ENCODE results near the gene ARHGAP44.
"Not testable (repeated sequence)": the region's sequence is repeated elsewhere in the genome, so short reads cannot be mapped to it uniquely, and the experiment has no call there.

ARHGAP44 gene

DNA sequence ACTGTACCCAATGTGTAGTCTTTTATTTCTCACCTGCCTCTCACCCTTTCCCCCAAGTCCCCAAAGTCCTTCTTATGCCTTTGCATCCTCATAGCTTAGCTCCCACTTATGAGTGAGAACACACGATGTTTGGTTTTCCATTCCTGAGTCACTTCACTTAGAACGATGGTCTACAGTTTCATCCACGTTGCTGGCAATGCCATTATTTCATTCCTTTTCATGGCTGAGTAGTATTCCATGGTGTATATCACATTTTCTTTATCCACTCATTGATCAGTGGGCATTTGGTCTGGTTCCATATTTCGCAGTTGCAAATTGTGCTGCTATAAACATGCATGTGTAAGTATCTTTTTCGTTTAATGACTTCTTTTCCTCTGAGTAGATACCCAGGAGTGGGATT, 89.8 kb downstream of the ARHGAP44 start:
- H3K36me3 ChIP-seq (ENCODE audit: control insufficient read depth in 2 of 2, insufficient read depth in 1 of 2, low read length in 2 of 2); H3K4me1 ChIP-seq (ENCODE audit: control insufficient read depth, insufficient read depth, low read length); POLR2A ChIA-PET; H3K4me3 ChIP-seq (ENCODE audit: low read depth, low read length); H3K9me3 ChIP-seq (ENCODE audit: control insufficient read depth, insufficient read depth, low read depth, low read length); H3K27ac ChIP-seq (ENCODE audit: extremely low read depth, low read depth, low read length): not testable (repeated sequence)
- TF ChIP-seq ZNF146 (tag by site-specific recombination; IDR thresholded peaks at IDR 0.05) (peak; percentile 92), ZNF280D (tag by site-specific recombination; IDR thresholded peaks at IDR 0.05) (peak; percentile 65; the same call in 1 of the 2 replicates)
- CTCF ChIA-PET: interaction anchor here (0.6 to 0.9 kb wide), 3 partner anchors 137 to 1332 kb away, joined by 3 to 4 read pairs (median 3); no protein-coding TSS in a partner anchor

DNA sequence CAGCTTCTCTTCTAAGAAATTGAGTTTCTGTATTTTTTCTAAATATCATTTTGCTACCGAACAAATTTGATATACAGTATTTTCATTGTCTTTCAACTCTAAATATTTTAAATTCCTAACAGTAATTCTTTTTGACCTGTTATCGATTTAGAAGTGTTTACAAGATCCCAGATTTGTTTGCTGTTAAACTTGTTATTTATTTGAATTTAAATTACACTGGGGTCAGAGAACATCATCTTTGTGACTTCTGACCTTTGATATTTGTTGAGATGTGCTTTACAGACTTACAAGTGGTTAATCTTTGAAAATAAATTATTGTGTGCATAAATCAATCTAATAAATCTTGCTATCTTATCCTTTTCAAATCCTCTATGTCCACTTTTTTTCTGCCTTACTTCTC, 94.2 kb downstream of the ARHGAP44 start:
- Histone ChIP-seq H3K4me3 (ENCODE audit: low read depth, low read length) (no peak overlapping the region), H3K27ac (ENCODE audit: extremely low read depth, low read depth, low read length) (no peak overlapping the region), H3K4me1 (ENCODE audit: control insufficient read depth, insufficient read depth, low read length) (no peaks in the 10 kb centered on the region), H3K36me3 (ENCODE audit: control insufficient read depth in 2 of 2, insufficient read depth in 1 of 2, low read length in 2 of 2) (no peaks in the 10 kb centered on the region), H3K9me3 (ENCODE audit: control insufficient read depth, insufficient read depth, low read depth, low read length) (no peaks in the 10 kb centered on the region)
- POLR2A ChIA-PET: no interaction called here
- no peak for TF ChIP-seq ZNF362 (tag by site-specific recombination; IDR thresholded peaks at IDR 0.05)
- no peak for TF ChIP-seq ZNF658 (tag by site-specific recombination; IDR thresholded peaks at IDR 0.05)
- no peak for TF ChIP-seq ZSCAN30 (tag by site-specific recombination; IDR thresholded peaks at IDR 0.05)
- no peak for TF ChIP-seq ZNF146 (tag by site-specific recombination; IDR thresholded peaks at IDR 0.05)
- no peak for TF ChIP-seq ZNF341 (tag by site-specific recombination; IDR thresholded peaks at IDR 0.05; ENCODE audit: low read depth)
- TF ChIP-seq TRIM28 (IDR thresholded peaks at IDR 0.05; ENCODE audit: borderline replicate concordance, low read length): no peak
- CTCF ChIA-PET: no interaction called here

- Histone ChIP-seq H3K9me3 (ENCODE audit: control insufficient read depth, insufficient read depth, low read depth, low read length) (no peaks in the 10 kb centered on the region; the same call in 1 of the 2 replicates), H3K4me1 (ENCODE audit: control insufficient read depth, insufficient read depth, low read length) (no peaks in the 10 kb centered on the region), H3K27ac (ENCODE audit: extremely low read depth, low read depth, low read length) (no peak overlapping the region), H3K4me3 (ENCODE audit: low read depth, low read length) (no peak overlapping the region), H3K36me3 (ENCODE audit: control insufficient read depth in 2 of 2, insufficient read depth in 1 of 2, low read length in 2 of 2) (no peaks in the 10 kb centered on the region)
- CTCF ChIA-PET: no interaction called here
- no peak for TF ChIP-seq ZNF174 (tag by site-specific recombination; IDR thresholded peaks at IDR 0.05)
- POLR2A ChIA-PET: no interaction called here
These were observed 97.8 kb downstream of the ARHGAP44 start for GRCh38 chr17:12887088-12887487.

GRCh38 chr17:12896180-12896785, 107.0 kb downstream of the ARHGAP44 start:
- peaks cover 0 to 5% of the 10 kb centered on the region in 2 experiments; a peak in 1 of 3 replicates for H3K36me3 ChIP-seq (ENCODE audit: control insufficient read depth in 2 of 2, insufficient read depth in 1 of 2, low read length in 2 of 2)
- H3K27ac ChIP-seq (ENCODE audit: extremely low read depth, low read depth, low read length): no peak overlapping the region
- ChIA-PET POLR2A (no interaction called here), CTCF (interaction anchor here (0.6 kb wide), 1 partner anchor 38 kb away, joined by 3 read pairs; no protein-coding TSS in a partner anchor)
- no peak overlapping the region for H3K4me3 ChIP-seq (ENCODE audit: low read depth, low read length)
- no peaks in the 10 kb centered on the region for H3K4me1 ChIP-seq (ENCODE audit: control insufficient read depth, insufficient read depth, low read length)
- H3K9me3 ChIP-seq (ENCODE audit: control insufficient read depth, insufficient read depth, low read depth, low read length): no peaks in the 10 kb centered on the region; the same call in 1 of the 2 replicates
- TF ChIP-seq, protein P1, sequence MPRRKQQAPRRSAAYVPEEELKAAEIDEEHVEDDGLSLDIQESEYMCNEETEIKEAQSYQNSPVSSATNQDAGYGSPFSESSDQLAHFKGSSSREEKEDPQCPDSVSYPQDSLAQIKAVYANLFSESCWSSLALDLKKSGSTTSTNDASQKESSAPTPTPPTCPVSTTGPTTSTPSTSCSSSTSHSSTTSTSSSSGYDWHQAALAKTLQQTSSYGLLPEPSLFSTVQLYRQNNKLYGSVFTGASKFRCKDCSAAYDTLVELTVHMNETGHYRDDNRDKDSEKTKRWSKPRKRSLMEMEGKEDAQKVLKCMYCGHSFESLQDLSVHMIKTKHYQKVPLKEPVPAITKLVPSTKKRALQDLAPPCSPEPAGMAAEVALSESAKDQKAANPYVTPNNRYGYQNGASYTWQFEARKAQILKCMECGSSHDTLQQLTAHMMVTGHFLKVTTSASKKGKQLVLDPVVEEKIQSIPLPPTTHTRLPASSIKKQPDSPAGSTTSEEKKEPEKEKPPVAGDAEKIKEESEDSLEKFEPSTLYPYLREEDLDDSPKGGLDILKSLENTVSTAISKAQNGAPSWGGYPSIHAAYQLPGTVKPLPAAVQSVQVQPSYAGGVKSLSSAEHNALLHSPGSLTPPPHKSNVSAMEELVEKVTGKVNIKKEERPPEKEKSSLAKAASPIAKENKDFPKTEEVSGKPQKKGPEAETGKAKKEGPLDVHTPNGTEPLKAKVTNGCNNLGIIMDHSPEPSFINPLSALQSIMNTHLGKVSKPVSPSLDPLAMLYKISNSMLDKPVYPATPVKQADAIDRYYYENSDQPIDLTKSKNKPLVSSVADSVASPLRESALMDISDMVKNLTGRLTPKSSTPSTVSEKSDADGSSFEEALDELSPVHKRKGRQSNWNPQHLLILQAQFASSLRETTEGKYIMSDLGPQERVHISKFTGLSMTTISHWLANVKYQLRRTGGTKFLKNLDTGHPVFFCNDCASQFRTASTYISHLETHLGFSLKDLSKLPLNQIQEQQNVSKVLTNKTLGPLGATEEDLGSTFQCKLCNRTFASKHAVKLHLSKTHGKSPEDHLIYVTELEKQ (tag by site-specific recombination; IDR thresholded peaks at IDR 0.05; ENCODE audit: borderline replicate concordance): no peak
- TF ChIP-seq ZNF391 (tag by site-specific recombination; IDR thresholded peaks at IDR 0.05; ENCODE audit: borderline replicate concordance, low read depth) (no peak), ZNF561 (tag by site-specific recombination; IDR thresholded peaks at IDR 0.05; ENCODE audit: borderline replicate concordance) (no peak), ZNF677 (tag by site-specific recombination; IDR thresholded peaks at IDR 0.05) (no peak), SALL2 (tag by site-specific recombination; IDR thresholded peaks at IDR 0.05; ENCODE audit: borderline replicate concordance) (no peak), GLIS1 (tag by site-specific recombination; IDR thresholded peaks at IDR 0.05) (no peak), PBX3 (CRISPR knock-in tag; IDR thresholded peaks at IDR 0.05) (no peak), EGR2 (tag by site-specific recombination; IDR thresholded peaks at IDR 0.05; ENCODE audit: low read depth) (no peak), ZNF514 (tag by site-specific recombination; IDR thresholded peaks at IDR 0.05) (no peak)

Data from HEK293 (cell line).